HPDE6-E6E7 (cell line): ENCODE data around the gene NTSR1.

ENCODE experiments used
- DNase-seq: peaks from one replicate; pipeline ENCODE4 v3.0.0; 2011; ENCODE audit warnings: missing footprints; ENCODE audit errors: extremely low spot score

NTSR1 gene

DNA sequence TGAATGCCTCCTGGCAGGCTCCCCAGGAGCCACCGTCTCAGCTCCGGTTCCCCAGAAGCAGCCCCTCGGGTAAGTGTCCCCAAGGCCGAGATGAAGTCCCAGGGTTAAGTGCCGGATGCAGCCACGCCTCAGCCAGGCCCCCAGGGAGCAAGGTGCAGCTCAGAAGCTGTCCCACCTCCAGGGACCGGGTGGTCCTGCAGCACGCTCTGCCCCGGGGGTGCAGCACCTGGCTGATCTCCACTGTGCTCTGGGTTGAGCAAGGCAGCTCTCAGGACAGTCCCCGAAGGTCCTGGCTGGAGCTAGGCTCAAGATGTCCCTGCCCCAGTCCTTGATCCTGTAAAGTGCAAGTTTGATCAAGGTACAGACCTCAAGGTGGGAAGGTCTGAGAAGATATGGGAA, 15.1 kb upstream of the NTSR1 start:
- no peak for DNase-seq

DNA sequence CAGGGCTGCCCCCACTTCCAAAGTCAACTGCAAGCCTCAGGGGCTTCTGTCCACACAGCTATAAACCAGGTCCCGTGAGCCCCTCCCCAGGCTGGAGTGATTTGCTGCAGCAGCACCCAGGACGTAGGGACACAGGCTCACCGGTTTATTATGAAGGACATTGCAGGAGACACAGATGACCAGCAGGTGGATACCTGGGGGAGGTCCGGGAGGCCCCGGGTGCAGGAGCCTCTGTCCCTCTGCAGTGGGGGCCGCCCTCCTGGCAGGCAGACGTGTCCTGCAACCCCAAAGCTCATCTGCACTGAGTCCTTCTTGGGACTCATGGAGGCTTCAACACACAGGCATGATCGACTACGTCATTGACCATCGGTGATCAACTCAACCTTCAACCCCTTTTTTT, 14.5 kb upstream of the NTSR1 start:
- no peak for DNase-seq

DNA sequence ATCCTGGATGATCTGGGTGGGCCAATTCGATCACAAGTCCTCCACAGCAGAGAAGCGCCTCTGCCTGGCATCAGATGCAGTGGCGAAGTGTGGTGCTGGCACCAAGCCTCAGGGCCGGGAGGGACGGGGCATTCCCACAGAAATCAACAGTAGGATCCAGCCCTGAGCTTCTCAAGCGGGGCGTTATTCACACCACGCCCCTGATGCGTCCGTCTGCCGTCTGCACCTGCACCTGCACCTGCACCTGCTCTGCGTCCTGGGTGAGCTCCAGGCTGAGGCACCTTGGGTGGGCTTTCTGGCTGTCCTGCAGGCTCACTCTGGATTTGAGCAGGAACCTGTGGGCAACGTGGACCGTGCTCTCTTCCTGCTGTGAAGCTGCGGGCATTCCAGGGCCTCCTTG, 13.8 kb upstream of the NTSR1 start:
- no peak for DNase-seq

DNA sequence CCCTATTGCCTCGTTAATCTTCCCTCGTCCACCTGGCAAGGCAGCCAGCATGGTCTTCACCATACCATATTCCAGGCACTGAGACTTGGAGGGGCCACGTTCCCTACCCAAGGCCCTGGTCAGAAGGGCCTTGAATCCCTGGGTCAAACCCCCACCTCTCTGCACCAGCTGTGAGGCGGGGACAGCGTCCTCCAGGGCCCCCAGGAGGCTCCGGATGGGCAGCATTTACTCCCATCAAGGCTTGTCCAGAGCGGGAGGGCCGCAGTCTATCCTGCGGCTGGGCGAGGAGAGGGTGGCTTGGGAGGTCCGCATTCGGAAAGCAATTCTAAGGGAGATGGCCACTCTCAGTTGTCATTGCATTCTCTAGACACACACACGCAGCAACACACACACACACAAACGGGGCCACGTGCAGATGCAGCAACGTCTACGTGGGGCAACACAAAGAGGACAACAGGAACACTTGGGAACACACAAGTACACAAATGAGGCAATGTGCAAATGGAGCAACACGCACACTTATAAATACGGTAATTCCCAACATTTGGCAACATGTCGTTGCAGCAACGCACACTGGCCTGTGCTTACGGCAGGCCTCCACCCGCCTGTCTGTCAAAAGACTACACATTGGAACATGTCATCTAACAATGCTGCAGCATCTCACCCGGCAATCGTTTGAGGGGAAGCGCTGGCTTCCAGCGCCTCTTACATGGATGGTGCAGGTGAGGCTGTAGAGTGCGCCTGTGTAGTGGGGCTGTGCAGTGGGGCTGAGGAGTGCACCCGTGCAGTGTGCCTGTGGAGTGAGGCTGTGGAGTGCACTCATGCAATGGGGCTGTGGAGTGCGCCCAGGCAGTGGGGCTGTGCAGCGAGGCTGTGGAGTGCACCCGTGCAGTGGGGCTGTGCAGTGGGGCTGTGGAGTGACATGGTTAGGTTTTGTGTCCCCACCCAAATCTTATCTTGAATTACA, 12.9 kb upstream of the NTSR1 start:
- DNase-seq: no peak

DNA sequence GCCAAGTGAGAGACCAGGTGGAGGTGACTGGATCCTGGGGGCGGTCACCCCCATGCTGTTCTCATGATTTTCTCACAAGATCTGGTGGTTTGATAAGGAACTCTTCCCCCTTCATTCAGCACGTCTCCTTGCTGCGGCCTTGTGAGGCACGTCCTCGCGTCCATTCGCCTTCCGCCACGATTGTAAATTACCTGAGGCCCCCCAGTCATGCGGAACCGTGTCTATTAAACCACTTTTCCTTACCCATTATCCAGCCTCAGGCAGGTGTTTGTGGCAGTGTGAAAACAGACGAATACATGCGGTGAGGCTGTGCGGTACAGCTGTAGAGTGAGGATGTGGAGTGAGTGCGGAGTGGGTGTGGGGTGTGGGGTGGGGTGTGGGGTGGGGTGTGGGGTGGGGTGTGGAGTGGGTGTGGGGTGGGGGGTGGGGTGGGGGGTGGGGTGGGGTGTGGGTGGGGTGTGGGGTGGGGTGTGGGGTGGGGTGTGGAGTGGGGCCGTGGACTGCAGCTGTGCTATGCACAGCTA, 12.1 kb upstream of the NTSR1 start:
- no peak for DNase-seq

DNA sequence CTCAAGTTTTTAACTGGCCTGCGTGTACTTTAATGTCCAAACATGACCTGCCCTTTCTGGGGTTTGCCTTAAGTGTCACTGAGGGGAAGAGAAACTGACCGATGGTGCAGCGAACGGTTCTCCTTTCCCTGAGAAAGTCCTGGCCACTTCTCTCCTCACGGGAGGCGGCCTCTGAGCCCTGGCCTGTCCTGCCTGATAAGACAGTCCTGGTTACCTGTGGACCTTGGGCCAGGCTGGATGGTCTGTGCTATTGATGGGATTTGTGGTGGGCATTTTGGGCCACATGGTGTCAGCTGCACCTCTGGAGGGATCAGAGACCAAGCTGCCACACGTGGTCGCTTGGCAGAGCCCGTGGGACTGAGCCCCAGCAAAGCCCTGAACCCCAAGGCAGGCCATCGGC, 11.6 kb upstream of the NTSR1 start:
- no peak for DNase-seq

DNA sequence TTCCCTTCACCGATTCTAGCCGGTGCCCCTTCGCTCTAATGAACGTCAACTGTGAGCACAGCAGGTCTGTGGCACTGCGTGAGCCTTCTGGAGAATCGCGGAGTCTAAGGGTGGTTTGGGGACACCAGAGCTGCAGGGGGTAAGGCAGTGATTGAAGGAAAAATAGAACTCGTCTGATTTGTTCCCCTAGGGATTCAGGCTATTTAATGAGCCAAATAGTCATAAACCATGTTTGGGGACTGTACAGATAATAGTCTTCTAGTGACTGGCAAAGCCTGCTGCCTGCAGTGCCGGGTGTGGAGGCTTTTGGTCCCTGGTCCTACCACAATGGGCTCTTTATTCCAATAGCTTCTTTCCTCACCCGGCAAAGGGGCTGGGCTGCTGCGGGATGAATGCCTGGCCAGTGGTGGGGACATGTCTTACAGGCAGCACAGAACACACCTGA, 11.1 kb upstream of the NTSR1 start:
- no peak for DNase-seq

DNA sequence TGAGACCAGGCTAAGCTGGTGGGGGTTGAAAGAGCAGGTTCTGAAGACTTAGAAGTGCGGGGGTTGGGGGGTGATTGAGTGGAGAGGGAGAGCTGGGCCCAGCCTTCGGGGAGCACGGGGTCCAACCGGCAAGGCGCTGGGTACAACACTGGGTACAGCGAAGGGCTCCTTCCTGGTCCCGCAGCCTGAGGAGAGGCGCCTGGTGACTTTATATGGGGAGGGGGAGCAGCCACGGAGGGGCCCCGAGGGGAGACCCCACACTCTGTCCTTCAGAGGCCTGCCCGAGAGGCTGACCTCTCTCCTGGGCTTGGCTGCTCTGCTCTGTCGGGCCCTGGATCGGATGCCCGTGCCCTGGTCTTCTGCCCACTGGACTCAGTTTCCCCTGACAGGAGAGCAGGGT, 10.4 kb upstream of the NTSR1 start:
- DNase-seq: no peak

DNA sequence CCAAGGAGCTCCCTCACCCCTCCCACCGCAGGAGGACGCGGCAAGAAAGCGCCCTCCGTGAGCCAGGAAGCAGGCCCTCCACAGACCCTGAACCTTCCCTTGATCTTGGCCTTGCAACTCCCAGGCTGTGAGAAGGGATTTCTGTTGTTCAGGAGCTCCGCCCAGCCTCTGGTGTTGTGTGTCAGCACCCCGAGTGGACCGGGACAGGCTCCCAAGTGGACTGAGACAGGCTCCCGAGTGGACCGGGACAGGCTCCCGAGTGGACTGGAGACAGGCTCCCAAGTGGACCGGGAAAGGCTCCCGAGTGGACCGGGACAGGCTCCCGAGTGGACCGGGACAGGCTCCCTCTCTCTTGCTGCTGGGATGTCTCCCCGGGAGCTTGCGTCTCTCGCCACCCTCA, 9.3 kb upstream of the NTSR1 start:
- no peak for DNase-seq

DNA sequence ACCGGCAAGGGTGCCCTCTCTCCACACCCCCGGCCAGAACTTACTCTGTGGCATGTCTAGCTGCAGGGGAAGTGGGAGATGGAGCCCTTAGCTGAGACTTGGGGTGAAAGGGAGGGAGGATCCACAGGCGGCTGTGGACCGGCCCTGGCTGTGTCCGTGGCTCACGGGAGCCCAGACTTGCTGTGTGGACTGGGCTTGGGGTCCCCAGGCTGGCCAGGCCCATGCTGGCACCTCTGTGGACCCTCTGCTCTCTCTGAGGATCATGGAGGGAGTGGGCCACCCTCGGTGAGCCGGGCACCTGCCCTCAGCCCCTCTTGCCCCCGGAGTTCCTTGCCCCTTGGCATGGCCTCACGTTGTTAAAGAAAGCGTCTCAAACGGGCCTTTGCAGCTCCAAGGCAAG, 8.9 kb upstream of the NTSR1 start:
- no peak for DNase-seq

DNA sequence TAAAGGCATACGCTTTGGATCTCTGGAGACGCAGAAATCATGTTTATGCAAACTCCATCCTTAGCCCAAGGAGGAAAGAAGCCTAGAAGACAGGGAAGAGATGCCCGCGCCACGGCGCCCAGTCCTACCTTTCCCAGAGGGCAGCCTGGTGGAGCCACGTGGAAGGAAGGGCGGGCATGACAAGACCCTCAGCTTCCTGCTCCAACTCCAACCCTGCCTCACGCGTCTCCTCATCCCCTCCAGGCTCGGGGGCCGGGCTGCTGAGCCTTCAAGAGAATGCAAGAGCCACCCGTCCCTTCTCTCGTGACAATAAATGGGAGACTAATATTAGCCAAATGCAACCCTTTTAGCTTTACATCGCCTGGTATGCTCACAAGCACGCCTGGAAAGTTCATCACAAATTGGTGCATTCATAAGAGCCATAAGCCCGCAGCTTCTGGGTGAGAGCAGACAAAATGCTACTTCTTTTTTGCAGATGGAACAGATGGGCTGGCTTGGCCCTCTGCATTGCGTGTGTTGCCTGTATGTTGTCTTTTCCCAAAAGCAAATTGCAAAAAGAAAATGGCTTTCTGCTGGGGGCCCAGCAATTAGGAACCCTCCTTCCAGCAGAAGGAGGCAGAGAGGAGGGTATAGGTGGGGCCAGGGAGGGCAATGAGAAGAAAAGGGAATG, 8.2 kb upstream of the NTSR1 start:
- no peak for DNase-seq

DNA sequence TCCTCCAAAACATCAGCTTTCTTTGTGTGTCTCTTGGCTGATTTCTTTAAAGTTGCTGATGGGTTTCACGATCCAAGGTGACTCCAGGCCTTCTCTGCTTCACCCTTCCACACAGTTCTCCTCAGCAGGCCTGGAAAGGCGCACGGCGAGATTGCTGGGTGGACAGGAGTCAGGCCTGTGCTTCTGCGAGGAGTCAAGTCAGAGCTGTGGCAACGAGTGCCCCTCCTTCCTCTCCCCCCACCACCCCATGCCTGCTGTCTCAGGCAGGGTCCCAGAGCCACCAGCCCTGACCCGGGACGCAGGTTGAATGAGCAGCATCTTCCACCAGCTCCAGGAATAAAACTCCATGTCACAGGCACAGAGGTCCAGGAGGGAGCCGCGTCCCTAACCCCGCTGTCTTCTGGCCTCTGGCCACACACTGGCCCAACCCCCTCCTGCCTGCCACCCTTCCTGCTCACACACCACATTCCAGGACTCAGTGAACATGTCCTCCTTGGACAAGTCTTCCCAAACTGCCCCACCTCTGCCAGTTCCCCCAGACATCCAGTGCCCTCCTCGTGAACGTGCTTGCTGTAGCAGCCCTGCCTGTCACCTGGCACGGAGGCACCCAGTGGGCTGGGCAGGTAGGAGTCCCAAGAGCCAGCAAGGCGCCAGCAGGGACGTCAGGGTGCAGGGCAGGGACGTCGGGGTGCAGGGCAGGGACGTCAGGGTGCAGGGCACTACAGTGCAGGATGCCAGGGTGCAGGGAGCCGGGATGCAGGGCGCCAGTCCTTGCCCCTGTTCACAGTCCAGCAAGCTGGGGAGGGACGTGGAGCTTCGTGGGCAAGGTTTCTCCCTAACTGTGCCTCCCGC, 7.2 kb upstream of the NTSR1 start:
- DNase-seq: no peak

DNA sequence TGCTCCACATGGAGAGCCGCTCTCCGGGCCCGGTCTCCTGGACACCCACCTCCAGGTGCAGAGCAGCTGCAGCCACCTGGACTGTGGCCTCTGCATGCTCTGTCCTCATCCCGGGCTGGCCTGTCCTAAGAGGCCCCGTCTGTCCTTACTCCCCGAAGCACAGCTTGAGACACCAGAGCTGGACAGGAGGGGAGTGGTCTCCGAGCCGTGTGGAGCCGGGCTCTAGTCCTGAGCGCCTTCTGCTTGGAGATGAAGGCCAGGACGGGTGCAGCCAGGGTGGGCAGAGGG, 6.7 kb upstream of the NTSR1 start:
- DNase-seq: no peak

DNA sequence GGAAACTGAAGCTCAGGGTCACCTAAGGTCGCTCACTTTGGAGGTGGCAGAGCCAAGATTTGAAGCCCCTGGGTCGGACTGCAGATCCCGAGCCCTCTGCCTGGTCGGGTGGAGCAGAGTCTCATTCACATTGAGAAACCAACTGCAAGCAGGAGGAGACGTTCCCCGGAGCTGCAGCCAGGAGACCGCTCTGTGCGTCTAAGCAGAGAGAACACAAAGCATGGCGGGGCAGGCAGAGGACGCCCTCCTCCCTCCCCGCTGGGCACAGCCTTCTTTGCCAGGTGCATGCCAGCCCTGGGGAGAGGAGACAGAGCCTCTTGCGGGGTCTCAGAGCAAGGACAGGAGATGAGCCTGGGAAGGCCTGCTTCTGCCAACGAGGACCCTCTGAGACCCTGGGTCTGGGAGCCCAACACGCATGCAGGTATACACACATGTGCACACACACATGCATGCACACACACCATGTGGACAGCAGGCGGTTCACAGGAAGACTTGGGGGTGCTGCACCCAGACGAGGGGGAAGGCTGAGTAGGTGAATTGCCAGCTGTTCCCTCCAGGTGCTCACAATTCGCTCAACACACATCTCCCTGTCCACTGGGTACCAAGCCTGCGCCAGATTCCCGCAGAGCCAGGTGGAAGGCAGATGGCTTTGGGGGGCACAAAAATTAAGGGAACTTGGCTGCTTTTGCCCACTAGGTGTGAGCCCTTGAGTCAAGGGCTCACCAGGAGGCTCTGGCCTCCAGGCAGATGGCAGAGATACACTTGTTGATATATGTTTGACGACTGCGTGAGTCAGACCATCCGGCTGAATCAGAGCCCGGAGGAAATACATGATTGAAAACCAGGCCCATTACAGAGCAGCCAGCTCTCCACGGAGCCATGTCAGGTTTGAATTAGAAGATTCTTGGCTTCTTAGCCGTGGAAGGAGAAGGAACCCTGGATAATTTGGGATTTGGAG, 5.5 kb upstream of the NTSR1 start:
- peak; percentile 100 for DNase-seq

DNA sequence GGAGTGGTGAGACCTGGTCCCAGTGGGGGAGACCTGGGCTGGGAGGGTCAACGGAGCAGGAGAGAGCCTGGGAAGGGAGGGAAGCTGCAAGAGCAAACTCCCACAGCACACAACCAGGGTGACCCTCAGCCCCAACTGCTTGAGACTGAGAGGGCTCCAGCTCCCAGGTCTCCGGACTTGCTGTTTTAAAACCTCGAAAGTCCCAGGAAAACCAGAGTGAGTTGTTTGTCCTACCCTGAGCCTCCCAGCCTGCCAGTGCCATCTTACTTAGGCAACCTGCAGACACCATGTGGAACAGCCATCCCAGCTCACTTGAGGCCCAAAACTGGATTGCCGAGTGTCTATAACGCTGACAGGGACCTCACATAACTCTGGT, 4.8 kb upstream of the NTSR1 start:
- DNase-seq: peak; percentile 44

DNA sequence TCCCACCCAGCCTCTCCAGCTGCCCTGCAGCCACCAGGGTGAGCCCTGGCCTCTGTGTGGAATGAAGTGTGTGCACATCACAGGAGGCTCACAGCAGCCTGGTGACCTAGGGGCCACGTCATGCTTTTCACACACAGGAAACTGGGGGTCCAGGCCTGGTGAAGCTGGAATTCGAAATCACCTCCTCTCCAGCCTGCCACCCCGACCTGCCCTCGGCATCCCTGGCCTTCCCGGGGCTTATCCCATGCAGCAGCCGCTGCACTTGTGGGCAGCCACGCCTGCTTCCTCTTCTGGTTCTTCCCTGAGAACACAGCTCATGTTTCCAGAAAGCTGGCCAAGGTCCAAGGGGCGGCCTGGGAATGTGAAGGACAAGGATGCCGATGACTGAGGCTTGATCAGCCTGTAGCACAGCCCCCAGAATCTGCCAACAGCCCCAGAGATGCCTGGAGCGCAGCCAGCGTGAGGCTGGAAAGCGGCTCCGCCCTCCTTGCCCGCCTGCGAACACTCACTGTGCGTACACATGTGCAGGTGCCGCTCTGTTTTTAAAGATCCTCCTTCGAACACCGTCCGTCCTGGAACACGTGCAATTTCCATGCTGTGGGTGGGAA, 4.2 kb upstream of the NTSR1 start:
- peak; percentile 94 for DNase-seq

DNA sequence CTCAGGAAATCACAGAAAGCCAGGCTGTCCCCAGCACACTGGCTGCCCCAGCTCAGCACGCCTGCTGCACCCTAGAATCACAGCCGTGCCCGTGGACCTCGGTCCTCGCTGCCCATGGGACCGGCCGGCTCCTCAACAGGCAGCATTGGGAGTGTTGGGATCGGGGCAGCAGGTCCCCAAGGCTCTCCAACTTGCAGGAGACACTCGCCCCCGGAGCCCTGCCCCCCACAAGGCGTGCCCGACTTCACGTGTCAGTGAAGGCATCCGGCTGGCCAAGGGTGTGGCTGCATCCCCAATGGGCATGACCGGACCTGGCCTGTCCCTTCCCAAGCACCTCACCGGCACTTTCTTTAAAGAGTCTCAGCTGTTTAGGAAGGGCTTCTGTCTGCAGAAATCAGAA, 3.0 kb upstream of the NTSR1 start:
- DNase-seq: no peak

DNA sequence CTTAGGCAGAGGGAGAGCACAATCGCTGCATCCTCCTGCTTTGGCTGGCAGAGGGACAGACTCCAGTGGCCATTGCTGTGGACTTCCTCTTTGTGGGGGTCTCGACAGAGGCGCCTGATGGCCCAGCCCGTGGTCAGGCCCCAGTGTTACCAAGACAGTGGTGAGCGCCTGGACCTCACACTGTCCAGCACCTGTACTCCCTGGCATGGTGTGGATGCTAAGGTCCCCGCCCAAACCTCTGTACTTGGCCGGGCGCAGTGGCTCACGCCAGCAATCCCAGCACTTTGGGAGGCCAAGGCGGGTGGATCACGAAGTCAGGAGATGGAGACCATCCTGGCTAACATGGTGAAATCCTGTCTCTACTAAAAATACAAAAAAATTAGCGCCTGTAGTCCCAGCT, 2.3 kb upstream of the NTSR1 start:
- DNase-seq: no peak

DNA sequence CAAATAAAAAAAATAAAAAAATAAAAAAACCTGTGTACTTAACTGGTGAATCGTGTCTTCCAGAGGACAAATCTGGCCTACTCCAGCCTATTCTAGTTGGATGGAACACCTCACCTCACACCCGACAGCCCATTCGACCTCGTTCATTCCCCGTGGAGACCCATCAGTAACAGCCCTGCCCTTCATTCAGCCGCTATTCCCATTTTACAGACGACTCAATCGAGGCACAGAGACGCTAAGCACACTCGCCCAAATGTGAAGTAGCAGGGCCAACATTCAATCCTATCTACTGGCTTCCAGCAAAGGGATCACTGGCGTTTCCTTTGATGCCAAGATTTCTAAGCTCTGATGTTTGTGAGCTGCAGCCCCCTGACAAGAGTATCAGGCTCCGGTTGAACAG, 1.8 kb upstream of the NTSR1 start:
- no peak for DNase-seq

DNA sequence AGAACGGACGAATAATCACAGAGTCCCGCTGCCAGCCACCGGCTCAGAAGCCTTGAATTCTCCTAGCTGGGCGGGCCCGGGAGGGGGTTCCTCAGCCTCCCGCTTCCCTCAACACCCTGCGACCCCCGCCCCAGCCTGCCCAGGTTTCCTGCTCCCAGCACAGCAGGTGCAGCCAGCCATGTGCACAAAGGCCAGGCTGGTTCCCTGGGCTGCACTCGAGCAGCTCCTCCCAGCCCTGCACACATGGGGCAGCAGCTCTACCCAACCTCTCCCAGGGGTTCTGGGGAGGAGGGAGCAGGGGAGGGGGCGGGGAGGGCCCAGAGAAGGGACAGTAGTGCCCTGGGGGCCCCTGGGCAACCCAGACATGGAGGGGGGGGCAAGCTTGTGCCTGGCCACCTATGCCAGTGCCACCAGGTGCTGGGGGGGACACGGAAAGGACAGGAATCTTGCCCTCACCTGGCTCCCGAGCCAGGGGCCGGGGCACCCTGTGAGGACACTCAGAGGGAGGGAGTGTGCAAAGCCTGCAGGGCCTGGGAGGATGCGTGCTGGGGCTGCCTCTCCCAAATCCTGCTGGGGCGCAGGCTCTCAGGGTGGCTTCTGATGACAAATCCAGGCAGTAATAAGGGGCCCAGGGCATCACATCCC, 1.2 kb upstream of the NTSR1 start:
- DNase-seq: no peak
